ENCODE data around the gene FCN1.

Gene FCN1

DNA sequence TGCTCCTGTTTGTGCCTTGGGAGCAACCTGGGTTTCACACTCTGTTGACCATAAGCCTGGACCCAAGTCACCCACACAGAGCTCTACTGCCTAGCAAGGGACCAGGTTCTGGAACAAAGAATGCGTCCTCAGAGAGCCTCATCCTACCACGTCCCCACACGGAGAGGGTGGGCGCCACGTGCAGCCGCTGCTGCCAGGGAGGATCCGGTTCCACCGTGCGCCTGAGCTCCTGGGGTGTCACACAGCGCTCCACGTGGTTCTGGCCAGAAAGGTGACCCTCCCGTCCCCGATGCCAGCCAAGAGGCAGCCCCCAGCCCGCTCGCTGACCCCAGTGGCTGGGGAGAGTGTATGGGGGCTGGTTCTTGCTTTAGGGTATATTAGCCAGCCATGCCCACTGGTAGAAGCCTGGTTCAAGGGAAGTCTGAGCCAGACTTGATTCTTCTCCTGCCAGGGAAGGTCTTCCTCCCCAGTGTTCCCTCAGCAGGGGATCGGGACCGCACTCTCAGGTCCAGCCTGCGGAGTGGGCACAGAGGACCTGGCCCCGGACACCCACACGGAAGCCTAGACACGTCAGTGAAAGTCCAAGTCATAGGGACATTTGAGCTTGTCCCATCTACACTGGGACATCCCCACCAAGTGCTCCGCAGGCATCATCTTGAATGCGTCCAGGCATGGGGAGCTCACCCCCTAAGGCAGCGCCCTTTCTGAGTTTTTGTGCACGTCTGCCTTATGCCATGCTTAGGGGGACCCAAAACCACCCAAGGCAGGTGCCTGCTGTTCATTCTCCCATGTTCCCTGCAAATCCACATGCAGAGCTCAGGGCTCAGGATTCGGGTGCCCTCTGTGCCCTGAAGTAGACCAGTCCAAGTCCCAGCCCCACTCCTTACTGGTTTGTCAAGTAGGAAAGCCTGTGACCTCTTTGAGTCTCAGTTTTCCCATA is 2.4 kb downstream of the FCN1 start:
- Histone ChIP-seq H3K36me3 (ENCODE audit: low read length) (no peaks in the 10 kb centered on the region; the same call in 1 of the 2 replicates), H2AFZ (ENCODE audit: low read depth, low read length, severe bottlenecking) (no peak overlapping the region), H3K9ac (ENCODE audit: low read length) (no peak overlapping the region), H3F3A (ENCODE audit: insufficient read depth) (no peaks in the 10 kb centered on the region), H3K4me2 (ENCODE audit: low read depth, low read length, poor library complexity, severe bottlenecking) (no peak overlapping the region), H3K4me3 (ENCODE audit: insufficient read depth, low read length, poor library complexity, severe bottlenecking) (no peak overlapping the region), H4K20me1 (ENCODE audit: low read depth, low read length) (no peaks in the 10 kb centered on the region), H3K79me2 (ENCODE audit: insufficient read depth, low read length) (no peaks in the 10 kb centered on the region), H3K9me2 (replicated peaks; ENCODE audit: insufficient read depth, low read length) (no peaks in the 10 kb centered on the region), H3K27ac (ENCODE audit: low read depth, low read length) (no peak overlapping the region), H3K9me3 (ENCODE audit: insufficient read depth, low read length) (no peaks in the 10 kb centered on the region), H3K27me3 (ENCODE audit: low read length) (no peaks in the 10 kb centered on the region)
- TF ChIP-seq, protein P1, sequence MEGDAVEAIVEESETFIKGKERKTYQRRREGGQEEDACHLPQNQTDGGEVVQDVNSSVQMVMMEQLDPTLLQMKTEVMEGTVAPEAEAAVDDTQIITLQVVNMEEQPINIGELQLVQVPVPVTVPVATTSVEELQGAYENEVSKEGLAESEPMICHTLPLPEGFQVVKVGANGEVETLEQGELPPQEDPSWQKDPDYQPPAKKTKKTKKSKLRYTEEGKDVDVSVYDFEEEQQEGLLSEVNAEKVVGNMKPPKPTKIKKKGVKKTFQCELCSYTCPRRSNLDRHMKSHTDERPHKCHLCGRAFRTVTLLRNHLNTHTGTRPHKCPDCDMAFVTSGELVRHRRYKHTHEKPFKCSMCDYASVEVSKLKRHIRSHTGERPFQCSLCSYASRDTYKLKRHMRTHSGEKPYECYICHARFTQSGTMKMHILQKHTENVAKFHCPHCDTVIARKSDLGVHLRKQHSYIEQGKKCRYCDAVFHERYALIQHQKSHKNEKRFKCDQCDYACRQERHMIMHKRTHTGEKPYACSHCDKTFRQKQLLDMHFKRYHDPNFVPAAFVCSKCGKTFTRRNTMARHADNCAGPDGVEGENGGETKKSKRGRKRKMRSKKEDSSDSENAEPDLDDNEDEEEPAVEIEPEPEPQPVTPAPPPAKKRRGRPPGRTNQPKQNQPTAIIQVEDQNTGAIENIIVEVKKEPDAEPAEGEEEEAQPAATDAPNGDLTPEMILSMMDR (IDR thresholded peaks at IDR 0.05; ENCODE audit: insufficient read depth, low read length, poor library complexity, severe bottlenecking): no peak
- no peak for TF ChIP-seq EZH2phosphoT487 (conservative IDR thresholded peaks at IDR 0.05; ENCODE audit: low read length)

DNA sequence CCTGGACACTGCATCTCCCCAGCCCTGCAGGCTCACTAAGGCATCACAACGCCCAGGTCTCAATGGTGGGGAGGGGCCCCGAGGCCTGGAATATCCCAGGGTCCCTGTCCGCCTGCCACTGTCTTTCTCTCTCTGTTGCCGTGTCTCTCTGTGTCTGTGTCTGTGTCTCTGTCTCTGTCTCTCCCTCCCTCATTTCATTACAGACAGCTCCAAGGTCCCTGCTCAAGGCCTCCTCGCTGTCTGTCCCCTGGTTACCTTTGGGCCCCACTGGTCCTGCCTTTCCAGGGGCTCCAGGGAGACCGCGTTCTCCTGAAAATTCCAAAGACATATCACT is 3.2 kb downstream of the FCN1 start:
- Histone ChIP-seq H3K9ac (ENCODE audit: low read length) (no peak overlapping the region), H4K20me1 (ENCODE audit: low read depth, low read length) (no peaks in the 10 kb centered on the region), H3K27me3 (ENCODE audit: low read length) (no peaks in the 10 kb centered on the region), H3K9me2 (replicated peaks; ENCODE audit: insufficient read depth, low read length) (no peaks in the 10 kb centered on the region), H2AFZ (ENCODE audit: low read depth, low read length, severe bottlenecking) (no peak overlapping the region), H3K4me2 (ENCODE audit: low read depth, low read length, poor library complexity, severe bottlenecking) (no peak overlapping the region), H3K36me3 (ENCODE audit: low read length) (no peaks in the 10 kb centered on the region), H3K27ac (ENCODE audit: low read depth, low read length) (no peak overlapping the region), H3K9me3 (ENCODE audit: insufficient read depth, low read length) (no peaks in the 10 kb centered on the region), H3K79me2 (ENCODE audit: insufficient read depth, low read length) (no peaks in the 10 kb centered on the region), H3K4me3 (ENCODE audit: insufficient read depth, low read length, poor library complexity, severe bottlenecking) (no peak overlapping the region), H3F3A (ENCODE audit: insufficient read depth) (no peaks in the 10 kb centered on the region)
- TF ChIP-seq EZH2phosphoT487 (conservative IDR thresholded peaks at IDR 0.05; ENCODE audit: low read length): no peak
- TF ChIP-seq, protein P1 (IDR thresholded peaks at IDR 0.05; ENCODE audit: insufficient read depth, low read length, poor library complexity, severe bottlenecking): no peak

DNA sequence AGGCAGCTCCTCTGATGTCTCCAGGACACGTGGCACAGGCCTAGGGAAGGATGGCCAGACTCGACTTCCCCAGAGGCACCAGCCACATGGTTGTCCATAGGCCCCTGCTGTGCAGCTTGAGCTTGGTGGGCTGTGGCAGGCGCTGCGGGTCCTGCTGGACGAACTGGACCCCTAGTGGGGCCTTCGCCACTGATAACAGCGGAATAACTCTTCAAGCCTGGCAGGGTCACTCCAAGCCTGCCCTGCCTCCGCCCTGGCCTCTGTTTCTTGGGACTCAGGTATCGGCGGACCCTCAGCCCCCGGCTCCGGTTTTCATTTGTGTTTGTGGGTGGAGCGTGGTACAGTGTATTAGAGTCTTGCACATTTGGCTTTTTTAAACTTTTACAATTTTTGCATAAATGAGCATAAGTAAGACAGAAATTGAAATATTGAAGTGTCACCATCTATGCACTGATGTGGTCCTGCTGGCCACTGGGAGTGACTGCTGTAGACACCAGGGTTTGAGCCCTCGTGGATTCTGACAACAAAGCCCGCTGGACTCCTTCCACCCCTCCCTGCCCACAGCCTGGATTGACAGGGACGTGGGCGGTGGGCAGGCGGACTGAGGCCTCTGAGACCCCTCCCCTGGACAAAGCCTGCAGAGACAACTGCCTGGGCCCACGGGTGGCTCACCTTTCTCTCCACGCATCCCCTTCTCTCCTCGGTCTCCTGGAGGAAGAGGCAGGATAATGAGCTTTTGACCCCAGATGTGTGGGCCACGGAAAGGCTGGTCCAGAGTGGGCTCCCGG is 3.8 kb downstream of the FCN1 start:
- no peaks in the 10 kb centered on the region for H4K20me1 ChIP-seq (ENCODE audit: low read depth, low read length)
- H3K9me2 ChIP-seq (replicated peaks; ENCODE audit: insufficient read depth, low read length): no peaks in the 10 kb centered on the region
- H3K36me3 ChIP-seq (ENCODE audit: low read length): no peaks in the 10 kb centered on the region
- no peak overlapping the region for H2AFZ ChIP-seq (ENCODE audit: low read depth, low read length, severe bottlenecking)
- no peaks in the 10 kb centered on the region for H3K27me3 ChIP-seq (ENCODE audit: low read length)
- no peak overlapping the region for H3K4me2 ChIP-seq (ENCODE audit: low read depth, low read length, poor library complexity, severe bottlenecking)
- TF ChIP-seq, protein P1 (IDR thresholded peaks at IDR 0.05; ENCODE audit: insufficient read depth, low read length, poor library complexity, severe bottlenecking): no peak
- no peak for TF ChIP-seq EZH2phosphoT487 (conservative IDR thresholded peaks at IDR 0.05; ENCODE audit: low read length)
- H3K9me3 ChIP-seq (ENCODE audit: insufficient read depth, low read length): no peaks in the 10 kb centered on the region
- H3K27ac ChIP-seq (ENCODE audit: low read depth, low read length): no peak overlapping the region
- H3K79me2 ChIP-seq (ENCODE audit: insufficient read depth, low read length): no peaks in the 10 kb centered on the region
- H3K4me3 ChIP-seq (ENCODE audit: insufficient read depth, low read length, poor library complexity, severe bottlenecking): no peak overlapping the region
- no peak overlapping the region for H3K9ac ChIP-seq (ENCODE audit: low read length)
- H3F3A ChIP-seq (ENCODE audit: insufficient read depth): no peaks in the 10 kb centered on the region

Measured in SU-DHL-6 (cell line).